ENCODE results near the gene CBX5. TPM values are rescaled to one million over a fixed set of nuclear protein-coding genes. Genes with fewer than 3 reads are reported as not detected.

Gene CBX5
- total and polyA plus RNA-seq, 2 of the 8 experiments (the other 6 are each of a cell fraction or from before 2014, with no cell fraction given) = 62.4 to 231 TPM

DNA sequence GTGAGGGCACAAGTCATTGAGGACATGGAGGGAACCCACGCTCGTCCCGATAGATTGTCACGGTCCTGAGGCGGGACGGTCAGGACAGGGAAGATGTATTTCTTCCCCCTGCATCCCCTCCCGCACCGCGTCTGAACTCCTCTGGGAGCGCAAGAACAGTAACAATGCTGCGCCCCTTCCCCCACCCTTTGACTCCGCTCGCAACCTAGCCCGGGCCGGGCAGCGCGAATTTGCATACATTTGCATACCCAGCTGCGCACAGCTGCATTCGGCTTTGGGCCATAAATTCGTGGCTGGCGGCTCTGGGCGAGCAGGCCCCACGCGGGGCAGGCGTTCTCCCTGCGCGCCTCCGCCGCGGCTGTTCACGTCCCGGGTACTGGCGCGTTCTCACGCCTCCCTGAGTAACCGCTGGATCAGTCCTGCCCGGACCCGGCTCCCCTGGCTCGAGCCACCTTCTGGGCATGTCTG lies 62.1 kb downstream of the CBX5 start (continued):
- no peak for TF ChIP-seq CBX8 (IDR thresholded peaks at IDR 0.05; ENCODE audit: borderline replicate concordance, low read depth, low read length)
- TF ChIP-seq GTF2F1 (IDR thresholded peaks at IDR 0.05; ENCODE audit: borderline replicate concordance, low read depth, low read length) = no peak
- TF ChIP-seq POLR2A (IDR thresholded peaks at IDR 0.05; ENCODE audit: control extremely low read depth in 1 of 2, low read depth in 2 of 2, low read length in 2 of 2) = no peak; a peak in 1 of 3 replicates
- TF ChIP-seq EP300 (IDR thresholded peaks at IDR 0.05; ENCODE audit: borderline replicate concordance in 1 of 2, low read depth in 2 of 2, low read length in 2 of 2) = peak in 1 of 2 experiments; percentile 56; a peak in 1 of 3 replicates
- TF ChIP-seq JUN (IDR thresholded peaks at IDR 0.05; ENCODE audit: low read depth, low read length) = no peak
- TF ChIP-seq RAD21 (IDR thresholded peaks at IDR 0.05 in 1 of 2, conservative IDR thresholded peaks at IDR 0.05 in 1 of 2; ENCODE audit: low read depth in 2 of 2, low read length in 2 of 2) = no peak
- TF ChIP-seq ASH2L (IDR thresholded peaks at IDR 0.05; ENCODE audit: low read length) = peak; percentile 91
- TF ChIP-seq, protein P1, sequence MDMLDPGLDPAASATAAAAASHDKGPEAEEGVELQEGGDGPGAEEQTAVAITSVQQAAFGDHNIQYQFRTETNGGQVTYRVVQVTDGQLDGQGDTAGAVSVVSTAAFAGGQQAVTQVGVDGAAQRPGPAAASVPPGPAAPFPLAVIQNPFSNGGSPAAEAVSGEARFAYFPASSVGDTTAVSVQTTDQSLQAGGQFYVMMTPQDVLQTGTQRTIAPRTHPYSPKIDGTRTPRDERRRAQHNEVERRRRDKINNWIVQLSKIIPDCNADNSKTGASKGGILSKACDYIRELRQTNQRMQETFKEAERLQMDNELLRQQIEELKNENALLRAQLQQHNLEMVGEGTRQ (IDR thresholded peaks at IDR 0.05; ENCODE audit: low read length) = no peak
- TF ChIP-seq, protein P2, sequence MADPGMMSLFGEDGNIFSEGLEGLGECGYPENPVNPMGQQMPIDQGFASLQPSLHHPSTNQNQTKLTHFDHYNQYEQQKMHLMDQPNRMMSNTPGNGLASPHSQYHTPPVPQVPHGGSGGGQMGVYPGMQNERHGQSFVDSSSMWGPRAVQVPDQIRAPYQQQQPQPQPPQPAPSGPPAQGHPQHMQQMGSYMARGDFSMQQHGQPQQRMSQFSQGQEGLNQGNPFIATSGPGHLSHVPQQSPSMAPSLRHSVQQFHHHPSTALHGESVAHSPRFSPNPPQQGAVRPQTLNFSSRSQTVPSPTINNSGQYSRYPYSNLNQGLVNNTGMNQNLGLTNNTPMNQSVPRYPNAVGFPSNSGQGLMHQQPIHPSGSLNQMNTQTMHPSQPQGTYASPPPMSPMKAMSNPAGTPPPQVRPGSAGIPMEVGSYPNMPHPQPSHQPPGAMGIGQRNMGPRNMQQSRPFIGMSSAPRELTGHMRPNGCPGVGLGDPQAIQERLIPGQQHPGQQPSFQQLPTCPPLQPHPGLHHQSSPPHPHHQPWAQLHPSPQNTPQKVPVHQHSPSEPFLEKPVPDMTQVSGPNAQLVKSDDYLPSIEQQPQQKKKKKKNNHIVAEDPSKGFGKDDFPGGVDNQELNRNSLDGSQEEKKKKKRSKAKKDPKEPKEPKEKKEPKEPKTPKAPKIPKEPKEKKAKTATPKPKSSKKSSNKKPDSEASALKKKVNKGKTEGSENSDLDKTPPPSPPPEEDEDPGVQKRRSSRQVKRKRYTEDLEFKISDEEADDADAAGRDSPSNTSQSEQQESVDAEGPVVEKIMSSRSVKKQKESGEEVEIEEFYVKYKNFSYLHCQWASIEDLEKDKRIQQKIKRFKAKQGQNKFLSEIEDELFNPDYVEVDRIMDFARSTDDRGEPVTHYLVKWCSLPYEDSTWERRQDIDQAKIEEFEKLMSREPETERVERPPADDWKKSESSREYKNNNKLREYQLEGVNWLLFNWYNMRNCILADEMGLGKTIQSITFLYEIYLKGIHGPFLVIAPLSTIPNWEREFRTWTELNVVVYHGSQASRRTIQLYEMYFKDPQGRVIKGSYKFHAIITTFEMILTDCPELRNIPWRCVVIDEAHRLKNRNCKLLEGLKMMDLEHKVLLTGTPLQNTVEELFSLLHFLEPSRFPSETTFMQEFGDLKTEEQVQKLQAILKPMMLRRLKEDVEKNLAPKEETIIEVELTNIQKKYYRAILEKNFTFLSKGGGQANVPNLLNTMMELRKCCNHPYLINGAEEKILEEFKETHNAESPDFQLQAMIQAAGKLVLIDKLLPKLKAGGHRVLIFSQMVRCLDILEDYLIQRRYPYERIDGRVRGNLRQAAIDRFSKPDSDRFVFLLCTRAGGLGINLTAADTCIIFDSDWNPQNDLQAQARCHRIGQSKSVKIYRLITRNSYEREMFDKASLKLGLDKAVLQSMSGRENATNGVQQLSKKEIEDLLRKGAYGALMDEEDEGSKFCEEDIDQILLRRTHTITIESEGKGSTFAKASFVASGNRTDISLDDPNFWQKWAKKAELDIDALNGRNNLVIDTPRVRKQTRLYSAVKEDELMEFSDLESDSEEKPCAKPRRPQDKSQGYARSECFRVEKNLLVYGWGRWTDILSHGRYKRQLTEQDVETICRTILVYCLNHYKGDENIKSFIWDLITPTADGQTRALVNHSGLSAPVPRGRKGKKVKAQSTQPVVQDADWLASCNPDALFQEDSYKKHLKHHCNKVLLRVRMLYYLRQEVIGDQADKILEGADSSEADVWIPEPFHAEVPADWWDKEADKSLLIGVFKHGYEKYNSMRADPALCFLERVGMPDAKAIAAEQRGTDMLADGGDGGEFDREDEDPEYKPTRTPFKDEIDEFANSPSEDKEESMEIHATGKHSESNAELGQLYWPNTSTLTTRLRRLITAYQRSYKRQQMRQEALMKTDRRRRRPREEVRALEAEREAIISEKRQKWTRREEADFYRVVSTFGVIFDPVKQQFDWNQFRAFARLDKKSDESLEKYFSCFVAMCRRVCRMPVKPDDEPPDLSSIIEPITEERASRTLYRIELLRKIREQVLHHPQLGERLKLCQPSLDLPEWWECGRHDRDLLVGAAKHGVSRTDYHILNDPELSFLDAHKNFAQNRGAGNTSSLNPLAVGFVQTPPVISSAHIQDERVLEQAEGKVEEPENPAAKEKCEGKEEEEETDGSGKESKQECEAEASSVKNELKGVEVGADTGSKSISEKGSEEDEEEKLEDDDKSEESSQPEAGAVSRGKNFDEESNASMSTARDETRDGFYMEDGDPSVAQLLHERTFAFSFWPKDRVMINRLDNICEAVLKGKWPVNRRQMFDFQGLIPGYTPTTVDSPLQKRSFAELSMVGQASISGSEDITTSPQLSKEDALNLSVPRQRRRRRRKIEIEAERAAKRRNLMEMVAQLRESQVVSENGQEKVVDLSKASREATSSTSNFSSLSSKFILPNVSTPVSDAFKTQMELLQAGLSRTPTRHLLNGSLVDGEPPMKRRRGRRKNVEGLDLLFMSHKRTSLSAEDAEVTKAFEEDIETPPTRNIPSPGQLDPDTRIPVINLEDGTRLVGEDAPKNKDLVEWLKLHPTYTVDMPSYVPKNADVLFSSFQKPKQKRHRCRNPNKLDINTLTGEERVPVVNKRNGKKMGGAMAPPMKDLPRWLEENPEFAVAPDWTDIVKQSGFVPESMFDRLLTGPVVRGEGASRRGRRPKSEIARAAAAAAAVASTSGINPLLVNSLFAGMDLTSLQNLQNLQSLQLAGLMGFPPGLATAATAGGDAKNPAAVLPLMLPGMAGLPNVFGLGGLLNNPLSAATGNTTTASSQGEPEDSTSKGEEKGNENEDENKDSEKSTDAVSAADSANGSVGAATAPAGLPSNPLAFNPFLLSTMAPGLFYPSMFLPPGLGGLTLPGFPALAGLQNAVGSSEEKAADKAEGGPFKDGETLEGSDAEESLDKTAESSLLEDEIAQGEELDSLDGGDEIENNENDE (IDR thresholded peaks at IDR 0.05; ENCODE audit: insufficient replicate concordance, low read length) = no peak
- TF ChIP-seq EZH2 (IDR thresholded peaks at IDR 0.05; ENCODE audit: low read depth, low read length, severe bottlenecking) = no peak
